K562 (cell line): ENCODE results near the gene LASP1. TPM values are rescaled to one million over a fixed set of nuclear protein-coding genes. Genes with fewer than 3 reads are reported as not detected.

Experiments
- CREM ChIP-seq: IDR thresholded peaks from 2 replicates; pipeline ENCODE4 v1.6.1; 2014; ENCODE audit warnings: antibody characterized with exemption, low read depth
- DACH1 ChIP-seq: fragments of 450-650 bp; IDR thresholded peaks from 2 replicates; pipeline ENCODE4 v1.6.1; 2018; ENCODE audit not compliant: partially characterized antibody
- EWSR1 ChIP-seq: fragments of 450-650 bp; IDR thresholded peaks from 2 replicates; pipeline ENCODE4 v1.6.1; 2018; ENCODE audit warnings: borderline replicate concordance, mild to moderate bottlenecking, low read depth, moderate library complexity; ENCODE audit not compliant: partially characterized antibody
- GABPB1 ChIP-seq: sonication (generic); formaldehyde crosslinking; IDR thresholded peaks from 2 replicates; pipeline ENCODE4 v1.8.0; 2022; ENCODE audit warnings: mild to moderate bottlenecking, missing genetic modification reagents
- KHSRP ChIP-seq: fragments of 450-650 bp; IDR thresholded peaks from 2 replicates; pipeline ENCODE4 v1.6.1; 2017
- MAFK ChIP-seq: IDR thresholded peaks from 2 replicates; pipeline ENCODE4 v1.6.1; 2011; ENCODE audit warnings: low read length, improper control_type of control experiment
- MED1 ChIP-seq: sonication (generic); formaldehyde crosslinking; IDR thresholded peaks from 2 replicates; pipeline ENCODE4 v1.8.1; 2023; ENCODE audit warnings: missing genetic modification reagents, borderline replicate concordance
- OTX1 ChIP-seq: fragments of 450-650 bp; formaldehyde crosslinking; IDR thresholded peaks from 2 replicates; pipeline ENCODE4 v1.4.0; 2022; ENCODE audit warnings: mild to moderate bottlenecking
- PHF20 ChIP-seq: fragments of 450-650 bp; IDR thresholded peaks from 2 replicates; pipeline ENCODE4 v1.6.1; 2018; ENCODE audit not compliant: partially characterized antibody
- PML ChIP-seq: IDR thresholded peaks from 2 replicates; pipeline ENCODE4 v1.6.1; 2012; ENCODE audit warnings: low read length, inconsistent platforms
- POLR2AphosphoS2 ChIP-seq: IDR thresholded peaks from 2 replicates; pipeline ENCODE4 v1.6.1; 2012; ENCODE audit warnings: low read length, improper control_type of control experiment
- SNRNP70 ChIP-seq: fragments of 200-400 bp; formaldehyde crosslinking; optimal IDR thresholded peaks from 2 replicates; pipeline ENCODE3; 2017; ENCODE audit warnings: low read depth, low read length
- SREBF2 ChIP-seq: sonication (generic); formaldehyde crosslinking; IDR thresholded peaks from 2 replicates; pipeline ENCODE4 v1.4.0; 2020; ENCODE audit warnings: mild to moderate bottlenecking, missing genetic modification reagents
- TAF9B ChIP-seq: fragments of 450-650 bp; IDR thresholded peaks from 2 replicates; pipeline ENCODE4 v1.6.1; 2018; ENCODE audit warnings: mild to moderate bottlenecking; ENCODE audit not compliant: partially characterized antibody
- TEAD1 ChIP-seq, 2 experiments: fragments of 450-650 bp in 1 of 2; sonication (generic) in 1 of 2; formaldehyde crosslinking; IDR thresholded peaks; 2 replicates each; pipeline versions ENCODE4 v1.4.0 to v1.8.0; 2020 to 2022; ENCODE audit warnings: mild to moderate bottlenecking in 2 of 2, missing genetic modification reagents in 1 of 2
- ZKSCAN1 ChIP-seq: fragments of 150-350 bp; IDR thresholded peaks from 2 replicates; pipeline ENCODE4 v1.6.1; 2016; ENCODE audit warnings: low read depth, low read length
- ZNF518B ChIP-seq: fragments of 250-450 bp; sonication (Bioruptor Pico); IDR thresholded peaks from 2 replicates; pipeline ENCODE4 v1.5.0; 2021; ENCODE audit warnings: mild to moderate bottlenecking, moderate library complexity
- ZNF551 ChIP-seq: fragments of 250-450 bp; sonication (Bioruptor Pico); IDR thresholded peaks from 2 replicates; pipeline ENCODE4 v1.5.0; 2021; ENCODE audit warnings: mild to moderate bottlenecking, moderate library complexity
- ZNF655 ChIP-seq: fragments of 250-450 bp; sonication (Bioruptor Pico); IDR thresholded peaks from 2 replicates; pipeline ENCODE4 v1.5.0; 2021
- polyA plus RNA-seq, 8 experiments: library from polyadenylated mRNA; depleted of rRNA in 4 of 8; stranded (reverse) in 5 of 8; unstranded in 3 of 8; fragments of >200 nt; fragmentation: Nextera tagmentation in 2 of 8; fragmentation: Illumina TruSeq in 1 of 8; extraction: Ambion mirVana in 2 of 8; extraction: Trizol in 1 of 8; gene quantifications; 2 replicates each; pipeline versions ENCODE4 v1.2.1 to v1.2.3, GENCODE V29; 2011 to 2014; ENCODE audit warnings: inconsistent platforms in 1 of 8, missing spikeins in 1 of 8
- total RNA-seq, 7 experiments: library from RNA; depleted of rRNA in 6 of 7; stranded (reverse); fragments of >200 nt in 6 of 7; fragmentation: Illumina TruSeq in 2 of 7; extraction: Trizol in 2 of 7; gene quantifications; 2 replicates each; pipeline versions ENCODE4 v1.2.1 to v1.2.3, GENCODE V29; 2011 to 2021; ENCODE audit warnings: low replicate concordance in 1 of 7
- TF ChIP-seq, protein P1 (sequence below): fragments of 250-450 bp; sonication (Bioruptor Pico); IDR thresholded peaks from 2 replicates; pipeline ENCODE4 v1.8.0; 2022; ENCODE audit warnings: moderate library complexity, mild to moderate bottlenecking, inconsistent platforms

The LASP1 gene
- total and polyA plus RNA-seq, 9 of the 15 experiments (the other 6 are each of a cell fraction or from before 2014, with no cell fraction given), result 23.0 to 125 (median 55.3) TPM

GRCh38 chr17:38848939-38849605 lies 20.8 kb upstream of the LASP1 start (continued):
- TF ChIP-seq, protein P1, sequence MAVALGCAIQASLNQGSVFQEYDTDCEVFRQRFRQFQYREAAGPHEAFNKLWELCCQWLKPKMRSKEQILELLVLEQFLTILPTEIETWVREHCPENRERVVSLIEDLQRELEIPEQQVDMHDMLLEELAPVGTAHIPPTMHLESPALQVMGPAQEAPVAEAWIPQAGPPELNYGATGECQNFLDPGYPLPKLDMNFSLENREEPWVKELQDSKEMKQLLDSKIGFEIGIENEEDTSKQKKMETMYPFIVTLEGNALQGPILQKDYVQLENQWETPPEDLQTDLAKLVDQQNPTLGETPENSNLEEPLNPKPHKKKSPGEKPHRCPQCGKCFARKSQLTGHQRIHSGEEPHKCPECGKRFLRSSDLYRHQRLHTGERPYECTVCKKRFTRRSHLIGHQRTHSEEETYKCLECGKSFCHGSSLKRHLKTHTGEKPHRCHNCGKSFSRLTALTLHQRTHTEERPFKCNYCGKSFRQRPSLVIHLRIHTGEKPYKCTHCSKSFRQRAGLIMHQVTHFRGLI, result no peak
- no peak for TF ChIP-seq ZKSCAN1
- TF ChIP-seq CREM, result no peak
- no peak for TF ChIP-seq MAFK
- 0 out of 2 replicates have a peak, but pooled peaks have one; percentile 13 for TF ChIP-seq KHSRP
- TF ChIP-seq GABPB1 (CRISPR knock-in tag), result no peak
- TF ChIP-seq EWSR1, result peak; percentile 2
- no peak for TF ChIP-seq OTX1
- no peak for TF ChIP-seq PHF20
- no peak for TF ChIP-seq SNRNP70
- no peak for TF ChIP-seq MED1 (CRISPR knock-in tag)
- no peak for TF ChIP-seq TAF9B
- TF ChIP-seq DACH1, result no peak
- 0 out of 4 replicates have a peak, but pooled peaks of 1 of the 2 experiments have one; percentile 11 for TF ChIP-seq TEAD1 (CRISPR knock-in tag; IDR thresholded peaks at IDR 0.05)
- TF ChIP-seq POLR2AphosphoS2, result peak; percentile 82; the same call in 1 of the 2 replicates
- 0 out of 2 replicates have a peak, but pooled peaks have one; percentile 11 for TF ChIP-seq PML
- no peak for TF ChIP-seq SREBF2
- peak; percentile 50; the same call in 1 of the 2 replicates for TF ChIP-seq ZNF551 (CRISPR knock-in tag)
- TF ChIP-seq ZNF655 (CRISPR knock-in tag), result no peak
- no peak for TF ChIP-seq ZNF518B (CRISPR knock-in tag)
